NCI-H128 (cell line): ENCODE data around the gene PAPLN.

ENCODE experiments used
- DNase-seq: peaks from one replicate; lab custom pipeline; 2025; ENCODE audit not compliant: unreplicated experiment; lab: John Stamatoyannopoulos, UW

PAPLN gene

GRCh38 chr14:73258845-73259611, 21.7 kb downstream of the PAPLN start:
- DNase-seq: no peak

GRCh38 chr14:73259837-73260236, 22.5 kb downstream of the PAPLN start:
- DNase-seq: no peak

GRCh38 chr14:73260574-73260973, 23.3 kb downstream of the PAPLN start:
- DNase-seq: no peak

DNA sequence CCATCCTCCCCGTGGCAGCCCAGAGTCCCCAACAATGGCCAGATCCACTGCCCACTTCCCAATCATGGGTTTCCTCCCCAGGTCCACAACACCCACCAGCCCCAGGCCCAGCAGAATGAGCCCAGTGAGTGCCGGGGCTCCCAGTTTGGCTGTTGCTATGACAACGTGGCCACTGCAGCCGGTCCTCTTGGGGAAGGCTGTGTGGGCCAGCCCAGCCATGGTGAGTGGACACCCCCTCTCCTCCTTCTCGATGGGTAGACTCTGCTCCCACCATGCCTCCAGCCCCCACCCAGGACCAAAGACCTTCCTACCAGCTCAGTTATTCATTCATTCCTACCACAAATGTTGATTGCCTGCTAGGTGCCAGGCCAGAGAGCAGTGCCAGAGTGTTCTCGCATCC, 23.8 kb downstream of the PAPLN start:
- DNase-seq: no peak

- DNase-seq: no peak
These were observed 24.5 kb downstream of the PAPLN start for GRCh38 chr14:73261520-73262426.

GRCh38 chr14:73262427-73263183, 25.3 kb downstream of the PAPLN start:
- DNase-seq: no peak

DNA sequence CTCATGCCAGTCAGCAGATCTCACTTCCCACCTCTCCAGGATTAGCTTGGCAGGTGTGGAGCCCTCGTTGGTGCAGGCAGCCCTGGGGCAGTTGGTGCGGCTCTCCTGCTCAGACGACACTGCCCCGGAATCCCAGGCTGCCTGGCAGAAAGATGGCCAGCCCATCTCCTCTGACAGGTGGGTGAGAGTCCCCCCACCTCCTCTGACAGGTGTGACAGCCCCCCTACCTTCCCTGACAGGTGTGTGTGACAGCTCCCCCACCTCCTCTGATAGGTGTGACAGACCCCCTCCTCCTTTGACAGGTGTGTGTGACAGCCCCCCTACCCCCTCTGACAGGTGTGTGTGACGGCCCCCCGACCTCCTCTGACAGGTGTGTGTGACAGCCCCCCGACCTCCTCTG, 26.3 kb downstream of the PAPLN start:
- DNase-seq: no peak

DNA sequence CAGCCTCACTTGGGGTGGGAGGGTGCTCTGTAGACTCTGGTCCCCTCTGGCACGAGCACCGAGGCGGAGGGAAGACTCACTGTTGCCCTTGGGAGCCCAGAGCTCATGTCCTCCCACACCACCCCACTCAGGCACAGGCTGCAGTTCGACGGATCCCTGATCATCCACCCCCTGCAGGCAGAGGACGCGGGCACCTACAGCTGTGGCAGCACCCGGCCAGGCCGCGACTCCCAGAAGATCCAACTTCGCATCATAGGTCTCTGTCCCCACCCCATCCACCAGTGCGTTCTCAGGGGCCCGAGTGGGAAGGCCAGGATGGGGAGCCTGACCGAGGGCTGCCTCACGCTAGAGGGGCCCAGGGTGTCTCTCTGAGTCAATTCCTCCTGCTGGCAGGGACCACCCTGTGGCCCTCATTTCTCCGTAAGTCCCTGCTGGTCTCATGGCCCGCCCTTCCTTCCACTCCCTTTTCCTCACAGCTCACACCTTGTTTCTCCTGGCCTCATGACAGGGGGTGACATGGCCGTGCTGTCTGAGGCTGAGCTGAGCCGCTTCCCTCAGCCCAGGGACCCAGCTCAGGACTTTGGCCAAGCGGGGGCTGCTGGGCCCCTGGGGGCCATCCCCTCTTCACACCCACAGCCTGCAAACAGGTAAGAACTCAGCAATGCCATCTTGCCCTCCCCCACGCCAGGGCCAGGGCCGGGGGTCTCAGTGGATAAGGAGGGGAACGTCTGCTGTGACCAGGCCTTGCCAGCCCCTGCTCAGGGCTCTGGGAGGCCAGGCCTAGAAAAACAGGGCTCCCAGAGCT, 27.0 kb downstream of the PAPLN start:
- no peak for DNase-seq

- DNase-seq: no peak
These were observed 27.8 kb downstream of the PAPLN start for GRCh38 chr14:73264885-73265720.

DNA sequence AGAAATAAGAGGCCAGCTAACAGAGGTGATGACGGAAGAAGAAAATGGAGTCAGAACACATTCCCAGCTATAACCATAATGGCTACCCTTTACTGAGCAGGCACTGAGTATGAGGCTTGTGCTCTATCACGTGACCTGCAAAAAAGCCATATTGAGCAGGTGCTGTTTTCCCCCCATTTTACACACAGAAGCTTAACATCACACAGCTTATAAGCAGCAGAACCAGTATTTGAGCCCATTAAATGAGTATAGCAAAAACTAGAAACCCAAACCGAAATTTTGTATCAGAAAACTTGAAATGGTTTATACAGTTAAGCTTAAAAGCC, 28.4 kb downstream of the PAPLN start:
- no peak for DNase-seq

DNA sequence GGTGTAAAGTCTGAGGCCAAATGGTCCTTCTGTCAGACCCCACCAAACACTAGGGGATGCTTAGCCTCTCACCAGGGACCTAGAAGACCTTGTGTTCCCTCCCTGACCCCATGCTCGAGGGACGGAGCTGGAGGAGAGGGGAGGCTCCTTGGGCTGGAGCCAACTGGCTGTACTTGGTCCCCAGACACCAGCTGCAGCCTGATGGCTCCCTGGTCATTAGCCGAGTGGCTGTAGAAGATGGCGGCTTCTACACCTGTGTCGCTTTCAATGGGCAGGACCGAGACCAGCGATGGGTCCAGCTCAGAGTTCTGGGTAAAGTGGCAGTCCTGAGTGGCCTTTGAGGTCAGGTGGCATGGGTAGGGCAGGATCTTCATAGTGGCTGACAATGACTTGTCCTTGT, 29.0 kb downstream of the PAPLN start:
- DNase-seq: no peak

- no peak for DNase-seq
These were observed 30.2 kb downstream of the PAPLN start for GRCh38 chr14:73267474-73267873.

GRCh38 chr14:73269729-73270531, 32.6 kb downstream of the PAPLN start:
- DNase-seq: no peak

- DNase-seq: no peak
These were observed 35.1 kb downstream of the PAPLN start for GRCh38 chr14:73272393-73272792.

GRCh38 chr14:73273799-73274198, 36.5 kb downstream of the PAPLN start:
- DNase-seq: no peak

- DNase-seq: no peak
These were observed 39.5 kb downstream of the PAPLN start for GRCh38 chr14:73276836-73277235.

GRCh38 chr14:73277376-73277775, 40.1 kb downstream of the PAPLN start:
- DNase-seq: no peak

GRCh38 chr14:73280903-73281302, 43.6 kb downstream of the PAPLN start:
- no peak for DNase-seq
